HS-5 (cell line): ENCODE data around the gene CDX1.

Source experiments
- DNase-seq: peaks from one replicate; pipeline ENCODE4 v3.0.0-alpha.2; 2012; ENCODE audit warnings: low read depth

Gene CDX1

GRCh38 chr5:150184006-150184405 is 17.4 kb downstream of the CDX1 start:
- no peak for DNase-seq

- no peak for DNase-seq
Measured at GRCh38 chr5:150184990-150185912, 18.7 kb downstream of the CDX1 start.

DNA sequence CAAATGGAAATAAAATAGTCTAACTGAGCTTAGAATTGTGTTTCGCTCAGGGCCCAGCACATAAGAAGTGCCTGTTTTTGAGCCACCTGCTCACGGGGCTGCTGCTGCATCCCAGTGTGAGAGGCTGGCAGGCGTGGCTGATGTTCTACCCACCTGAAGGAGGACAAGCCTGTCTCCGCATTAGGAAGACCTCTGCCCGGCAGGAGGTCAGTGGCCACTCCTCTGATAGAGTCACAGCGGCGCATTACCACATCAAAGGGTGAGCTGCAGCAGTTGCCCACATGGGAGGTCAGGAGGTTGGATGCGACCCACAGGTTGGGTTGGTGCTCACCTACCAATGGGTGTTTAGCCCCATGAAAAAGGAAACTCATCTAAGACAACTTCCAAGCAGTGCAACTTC is 19.6 kb downstream of the CDX1 start:
- DNase-seq: no peak

DNA sequence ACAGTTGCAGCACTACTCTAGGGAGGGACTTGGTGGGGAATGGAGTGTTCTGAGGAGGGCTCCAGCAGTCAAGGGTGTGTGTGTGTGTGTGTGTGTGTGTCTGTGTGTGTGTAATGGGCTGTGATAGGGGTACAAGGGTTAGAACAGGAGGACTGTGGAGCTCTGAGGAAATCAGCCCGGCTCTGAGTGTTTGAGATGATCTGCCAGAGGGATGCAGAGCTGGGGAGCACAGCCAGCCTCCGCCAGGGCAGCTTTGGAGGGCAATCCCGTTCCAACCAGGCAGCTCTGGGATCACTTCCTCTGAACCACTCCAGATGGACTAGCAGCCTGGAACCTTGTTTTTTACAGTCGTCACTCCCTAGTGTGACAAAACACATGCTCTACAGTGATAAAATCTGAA is 20.3 kb downstream of the CDX1 start:
- no peak for DNase-seq

GRCh38 chr5:150188146-150188842 is 21.7 kb downstream of the CDX1 start:
- DNase-seq: no peak

GRCh38 chr5:150189326-150189725 is 22.7 kb downstream of the CDX1 start:
- no peak for DNase-seq

- DNase-seq: no peak
Measured at GRCh38 chr5:150189728-150190502, 23.3 kb downstream of the CDX1 start, which contains the start of gene SLC6A7. Gene SLC6A7, plus strand, starts transcription at chr5:150190062. Its CDS starts 266 bp downstream, at chr5:150190328.

DNA sequence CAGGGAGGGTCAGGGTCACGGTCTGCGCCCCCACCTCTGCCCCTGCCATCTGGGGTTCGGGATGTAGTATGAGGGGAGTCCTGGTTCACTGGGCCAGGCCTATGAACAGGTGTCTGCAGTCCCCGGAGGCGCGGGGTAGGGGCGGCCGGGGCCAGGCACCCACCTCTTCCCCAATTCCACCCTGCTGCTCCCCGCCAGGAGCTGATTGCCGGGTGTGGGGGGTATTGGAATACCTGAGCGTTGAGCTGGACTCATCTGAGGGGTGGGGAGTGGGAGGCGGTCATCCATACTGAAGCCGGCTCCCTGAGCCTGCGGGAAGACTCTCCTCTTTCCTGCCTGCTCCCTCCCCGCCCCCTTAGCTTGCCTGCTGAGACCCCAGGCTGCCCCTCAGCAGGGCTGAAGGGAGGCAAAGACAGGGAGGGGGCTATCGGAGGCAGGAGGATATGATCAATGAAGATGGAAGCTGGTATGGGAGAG is 24.0 kb downstream of the CDX1 start:
- DNase-seq: no peak

DNA sequence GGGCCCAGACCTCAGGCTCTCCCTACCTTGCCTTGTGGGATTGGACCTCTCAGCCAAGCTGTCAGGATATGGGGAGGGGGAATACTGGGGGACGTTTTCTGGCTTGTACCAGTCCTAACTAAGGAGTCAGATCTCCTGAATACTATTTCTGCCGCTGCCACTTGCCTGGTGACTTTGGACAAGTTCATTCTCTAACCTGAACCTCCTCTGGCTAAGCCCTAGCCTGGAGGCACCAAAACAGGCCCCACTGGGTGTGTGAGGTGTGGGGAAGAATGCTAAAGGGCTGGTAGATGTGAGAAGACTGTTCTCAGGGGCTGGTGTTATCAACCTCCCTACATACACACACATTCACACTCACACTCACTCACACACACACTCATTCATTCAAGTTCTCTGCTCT is 24.4 kb downstream of the CDX1 start:
- no peak for DNase-seq

DNA sequence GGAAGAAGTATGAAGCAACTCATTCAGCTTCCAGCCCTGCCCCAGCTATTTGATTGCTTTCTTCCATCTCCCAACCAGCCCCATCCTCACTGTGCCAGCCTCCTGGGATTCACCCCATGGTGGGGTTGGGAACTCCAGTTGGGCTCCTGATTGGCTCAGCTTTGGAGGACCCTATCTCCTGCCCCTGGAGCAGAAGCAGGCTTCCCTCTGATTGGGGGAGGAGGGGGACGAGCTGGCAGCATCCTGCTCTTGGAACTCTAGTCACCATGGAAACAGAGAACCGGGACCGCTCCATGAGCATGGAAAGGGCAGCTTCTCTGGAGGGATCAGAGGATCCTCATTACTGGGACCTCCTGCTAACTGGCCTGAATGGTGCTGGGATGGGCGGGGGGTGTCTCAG is 25.9 kb downstream of the CDX1 start:
- no peak for DNase-seq

GRCh38 chr5:150195736-150196485 is 29.3 kb downstream of the CDX1 start:
- no peak for DNase-seq

DNA sequence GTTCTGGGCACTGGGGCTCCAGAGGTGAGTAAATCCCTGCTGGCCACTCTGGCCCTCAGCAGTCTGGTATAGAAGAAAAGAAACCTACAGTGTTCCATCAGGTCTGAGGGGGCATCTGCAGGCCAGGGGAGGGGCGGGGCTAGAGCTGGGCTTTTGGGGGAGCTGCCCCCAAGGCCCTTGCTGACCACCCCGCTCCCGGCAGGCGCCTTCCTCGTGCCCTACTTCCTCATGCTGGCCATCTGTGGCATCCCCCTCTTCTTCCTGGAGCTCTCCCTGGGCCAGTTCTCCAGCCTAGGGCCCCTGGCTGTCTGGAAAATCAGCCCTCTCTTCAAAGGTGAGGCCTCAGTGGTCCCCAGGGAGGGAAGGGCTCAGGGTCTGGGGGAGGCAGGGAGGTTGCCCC is 29.9 kb downstream of the CDX1 start:
- no peak for DNase-seq

DNA sequence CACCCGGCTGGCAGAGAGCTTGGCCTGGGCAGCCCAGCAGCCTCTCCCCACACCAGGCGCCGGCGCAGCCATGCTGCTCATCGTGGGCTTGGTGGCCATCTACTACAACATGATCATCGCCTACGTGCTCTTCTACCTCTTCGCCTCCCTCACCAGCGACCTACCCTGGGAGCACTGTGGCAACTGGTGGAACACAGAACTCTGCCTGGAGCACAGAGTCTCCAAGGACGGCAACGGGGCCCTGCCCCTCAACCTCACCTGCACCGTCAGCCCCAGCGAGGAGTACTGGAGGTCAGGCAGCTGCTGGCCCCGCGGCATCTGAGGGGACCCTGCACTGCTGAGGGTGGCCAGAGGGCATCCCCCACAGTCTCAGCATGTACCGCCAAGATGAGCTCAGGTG is 30.4 kb downstream of the CDX1 start:
- no peak for DNase-seq

- DNase-seq: no peak
Measured at GRCh38 chr5:150197476-150197875, 30.9 kb downstream of the CDX1 start.

DNA sequence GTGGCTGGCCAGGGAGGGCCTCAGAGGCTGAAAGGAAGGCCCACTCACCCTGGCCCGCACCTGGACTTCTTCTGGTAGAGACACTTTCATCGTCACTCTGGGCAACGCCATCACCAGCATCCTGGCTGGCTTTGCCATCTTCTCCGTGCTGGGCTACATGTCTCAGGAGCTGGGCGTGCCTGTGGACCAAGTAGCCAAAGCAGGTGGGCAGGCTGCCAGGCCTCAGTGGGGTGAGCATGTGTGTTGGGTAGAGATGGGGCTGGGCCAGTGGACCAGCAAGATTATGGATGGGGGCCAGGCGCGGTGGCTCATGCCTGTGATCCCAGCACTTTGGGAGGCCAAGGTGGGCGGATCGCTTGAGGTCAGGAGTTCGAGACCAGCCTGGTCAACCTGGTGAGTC is 35.9 kb downstream of the CDX1 start:
- no peak for DNase-seq

DNA sequence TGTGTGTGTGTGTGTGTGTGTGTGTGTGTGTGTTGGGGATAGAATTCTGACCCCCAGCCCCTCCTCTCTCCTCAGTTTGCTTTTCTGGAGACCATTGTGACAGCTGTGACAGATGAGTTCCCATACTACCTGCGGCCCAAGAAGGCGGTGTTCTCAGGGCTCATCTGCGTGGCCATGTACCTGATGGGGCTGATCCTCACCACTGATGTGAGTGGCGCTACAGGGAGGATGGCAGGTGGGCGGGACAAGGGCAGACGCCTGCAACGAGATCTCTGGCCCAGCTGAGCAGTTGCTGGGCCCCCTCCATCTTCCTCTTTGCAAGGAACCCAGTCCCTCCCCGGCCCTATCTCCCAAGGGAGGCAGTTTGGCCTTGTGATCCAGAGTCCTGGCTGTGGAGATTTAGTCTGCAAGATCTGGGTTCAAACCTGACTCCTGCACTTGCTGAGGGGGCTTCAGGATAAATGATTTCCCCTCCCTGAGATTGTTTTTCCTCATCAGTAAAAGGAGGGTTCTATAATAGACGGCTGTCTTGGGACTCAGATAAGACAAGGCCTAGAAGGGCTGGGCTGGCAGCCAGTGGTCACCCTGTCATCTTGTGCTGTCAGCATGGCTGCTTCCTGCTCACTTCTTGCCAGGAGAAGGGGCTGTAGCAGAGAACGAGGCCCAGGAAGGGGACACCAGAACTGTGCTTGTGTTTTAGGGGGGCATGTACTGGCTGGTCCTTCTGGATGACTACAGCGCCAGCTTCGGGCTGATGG is 37.4 kb downstream of the CDX1 start:
- no peak for DNase-seq

GRCh38 chr5:150204590-150204960 is 38.0 kb downstream of the CDX1 start:
- DNase-seq: no peak

GRCh38 chr5:150206098-150206778 is 39.7 kb downstream of the CDX1 start:
- no peak for DNase-seq

DNA sequence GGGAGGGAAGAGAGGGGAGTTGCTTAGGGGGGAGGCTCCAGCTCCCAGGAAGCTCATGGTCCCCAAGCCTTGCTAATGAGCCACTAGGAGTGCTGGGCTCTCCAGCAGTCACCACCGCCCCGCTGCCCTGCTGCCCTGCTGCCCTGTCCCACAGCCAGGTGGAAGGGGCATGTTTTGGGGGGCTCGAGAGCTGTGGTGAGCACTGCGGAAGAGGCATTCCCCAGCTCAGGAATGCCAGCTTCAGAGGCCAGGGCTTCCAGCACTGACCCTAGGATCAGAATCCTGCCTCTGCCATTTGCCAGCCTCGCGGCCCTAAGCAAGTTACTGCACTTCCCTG is 40.2 kb downstream of the CDX1 start:
- no peak for DNase-seq
